Stimulated activated CD8-positive, alpha-beta memory T cell treated with anti-CD3 and anti-CD28 coated beads, Interleukin-4, amount 100 ng/mL, for 24 hours (primary cell): ENCODE data around the gene RFC2.

Source experiments
- DNase-seq: peaks from one replicate; pipeline ENCODE4 v3.0.0-alpha.2; 2020; ENCODE audit warnings: low read depth

Gene RFC2

DNA sequence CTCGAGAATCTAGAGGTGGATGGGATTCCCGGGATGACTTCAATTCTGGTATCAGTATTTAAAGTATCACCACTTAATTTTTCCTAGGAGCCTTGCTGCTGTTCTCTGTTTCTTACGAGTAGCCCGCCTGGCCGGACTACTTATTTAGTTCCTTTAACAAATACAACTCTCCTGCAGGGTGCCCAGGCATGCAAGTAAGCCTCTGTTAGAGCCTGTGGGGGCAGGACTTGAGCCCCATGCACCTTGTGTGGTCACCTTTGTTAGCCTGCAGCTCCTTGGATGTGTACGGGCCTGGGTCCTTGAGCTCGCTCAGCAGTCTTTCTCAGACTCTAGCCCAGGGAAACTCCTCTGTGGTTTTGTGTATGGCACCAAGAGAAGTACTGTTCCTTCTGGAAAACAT, 63.9 kb downstream of the RFC2 start:
- DNase-seq = no peak

DNA sequence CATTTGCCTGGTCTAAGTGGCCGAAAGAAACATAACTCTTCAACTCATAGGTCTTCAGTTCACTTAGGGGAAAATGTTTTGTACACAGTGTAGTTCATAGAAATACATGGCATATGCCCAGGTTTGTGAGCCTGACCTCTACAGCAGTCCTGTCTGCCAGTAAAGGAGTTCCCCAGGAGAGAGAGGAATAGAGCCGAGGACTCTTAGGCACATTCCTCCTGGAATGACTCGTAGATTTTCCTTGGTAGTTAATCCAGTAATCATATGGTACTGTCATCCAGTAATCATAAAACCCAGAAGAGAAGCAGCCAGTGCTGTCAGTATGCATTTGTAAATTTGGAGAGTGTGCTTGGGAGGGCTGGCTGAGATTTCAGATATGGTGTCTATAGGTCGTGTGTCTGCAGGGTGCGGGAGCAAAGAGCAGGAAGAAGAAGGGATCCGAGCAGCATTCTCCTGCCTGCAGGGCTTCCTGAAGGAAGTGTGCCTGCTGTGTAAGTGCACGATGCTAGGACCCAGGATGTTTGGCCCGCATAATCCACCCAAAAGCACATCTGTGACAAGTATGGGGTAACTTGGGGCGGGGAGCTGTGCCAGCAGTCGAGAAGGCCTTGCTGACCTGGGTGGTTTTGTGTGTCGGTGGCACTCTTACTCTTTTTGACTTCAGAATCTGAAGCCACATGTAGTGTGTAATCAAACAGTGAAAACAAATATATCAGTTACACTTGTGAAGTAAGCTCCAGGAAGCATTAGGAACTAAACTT, 66.1 kb downstream of the RFC2 start:
- DNase-seq = no peak

DNA sequence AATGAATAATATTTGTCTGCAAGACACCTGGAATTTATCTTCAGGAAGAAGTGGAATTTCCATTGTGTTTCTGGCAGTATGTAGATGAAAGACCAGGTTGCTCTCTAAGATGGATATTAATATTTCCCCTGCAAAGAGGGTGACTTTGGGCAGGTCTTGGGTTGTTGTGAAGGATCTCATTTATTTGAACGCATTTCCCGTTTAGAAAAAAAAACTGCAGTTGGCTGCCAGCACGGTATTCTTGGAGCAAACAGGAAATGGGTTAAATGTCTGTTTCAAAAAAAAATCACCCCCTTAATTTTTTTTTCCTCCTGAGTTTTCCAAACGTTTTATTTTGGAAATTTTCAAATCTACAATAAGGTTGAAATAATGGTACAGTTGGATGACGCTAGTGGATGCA, 68.6 kb downstream of the RFC2 start:
- DNase-seq = no peak

DNA sequence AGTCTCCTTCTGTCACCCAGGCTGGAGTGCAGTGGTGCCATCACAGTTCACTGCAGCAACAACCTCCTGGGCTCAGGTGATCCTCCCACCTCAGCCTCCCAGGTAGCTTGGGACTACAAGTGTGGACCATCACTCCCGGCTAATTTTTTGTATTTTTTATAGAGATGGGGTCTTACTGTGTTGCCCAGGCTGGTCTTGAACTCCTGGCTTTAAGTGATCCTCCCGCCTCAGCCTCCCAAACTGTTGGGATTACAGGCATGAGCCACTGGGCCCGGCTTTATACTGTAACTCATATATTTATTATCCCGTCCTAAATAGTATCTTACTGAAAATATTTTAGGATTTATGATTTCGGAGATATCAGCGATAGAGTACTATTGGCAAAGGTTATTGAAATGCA, 69.2 kb downstream of the RFC2 start:
- no peak for DNase-seq

DNA sequence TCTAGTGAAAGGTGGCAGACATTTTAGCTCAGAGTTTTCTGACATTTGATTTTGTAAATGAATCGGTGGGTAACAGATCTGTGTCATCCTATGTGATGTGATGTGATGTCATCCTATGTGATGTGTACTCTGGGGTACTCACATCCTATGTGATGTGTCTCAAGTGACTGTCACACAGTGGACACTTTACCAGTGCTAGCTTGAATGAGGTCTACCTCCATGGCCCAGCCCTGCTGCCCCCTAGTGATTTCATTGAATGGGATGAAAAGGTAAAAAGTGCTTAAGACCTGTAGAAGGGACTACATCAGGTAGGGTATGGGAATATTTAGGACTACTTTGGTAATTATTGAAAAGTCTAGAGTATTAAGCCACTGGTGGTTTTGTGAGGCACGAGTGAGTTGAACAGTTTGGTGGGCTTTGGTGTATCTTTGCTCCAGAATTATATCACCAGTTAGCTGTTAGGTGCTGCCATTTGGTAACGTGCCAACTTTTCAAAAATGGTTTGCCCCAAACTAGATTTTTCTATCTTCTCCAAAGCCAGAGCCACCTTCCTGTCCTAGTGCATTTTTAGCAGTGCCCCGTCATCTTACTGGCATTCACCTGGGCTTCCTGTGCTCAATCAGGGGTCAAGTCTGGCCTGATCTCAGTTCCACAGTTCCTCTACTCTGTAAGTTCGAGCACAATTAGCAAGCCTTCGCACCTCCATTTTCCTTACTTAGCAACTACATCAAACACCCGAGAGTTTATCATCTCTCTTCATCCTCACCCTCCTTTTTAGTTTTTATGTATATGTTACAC, 70.3 kb downstream of the RFC2 start:
- DNase-seq = no peak

DNA sequence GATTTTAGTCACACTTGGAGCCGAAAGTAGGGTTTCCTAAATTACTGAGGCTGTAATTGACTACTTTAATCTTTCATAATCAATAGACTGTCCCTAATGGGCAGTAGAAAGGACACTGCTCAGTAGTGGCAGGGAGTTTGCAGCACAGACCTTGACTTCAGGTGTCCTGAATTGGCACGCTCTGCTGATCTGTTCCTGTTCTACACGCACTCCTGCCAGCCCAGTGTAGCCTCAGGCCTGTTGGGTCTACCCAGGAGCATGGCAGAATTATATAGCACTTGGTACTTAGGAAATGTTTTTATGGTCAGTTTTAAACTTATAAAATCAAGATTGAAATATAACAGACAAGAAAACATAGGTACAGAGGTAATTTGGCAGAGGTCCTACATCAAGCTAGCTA, 71.1 kb downstream of the RFC2 start:
- no peak for DNase-seq

DNA sequence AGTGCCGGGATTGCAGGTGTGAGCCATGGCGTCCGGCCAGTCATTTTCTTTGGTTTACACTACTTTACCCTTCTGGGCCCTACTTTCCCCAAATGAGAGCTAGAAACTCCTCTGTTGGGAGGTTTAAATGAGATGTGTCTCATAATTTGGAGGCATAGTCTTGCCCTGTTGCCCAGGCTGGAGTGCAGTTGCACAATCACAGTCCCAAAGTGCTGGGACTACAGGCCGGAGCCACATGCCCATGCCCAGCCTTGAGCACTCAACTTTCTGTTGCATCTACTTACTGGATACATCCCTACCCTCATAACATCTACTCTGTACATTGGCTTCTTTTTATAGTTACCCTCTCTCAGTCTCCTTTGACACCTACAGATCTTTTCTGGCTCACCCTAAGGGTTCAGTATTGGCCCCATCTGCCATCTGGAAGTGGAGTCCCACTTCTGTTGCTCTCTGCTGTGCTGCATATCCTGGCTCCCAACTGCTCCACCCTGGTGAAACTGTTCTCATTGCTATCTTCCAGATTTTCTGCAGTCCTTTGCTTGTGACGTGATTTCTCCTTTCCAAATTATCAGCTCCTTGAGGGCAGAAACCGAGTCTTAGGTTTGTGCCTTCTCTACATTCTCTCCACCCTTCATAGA, 71.6 kb downstream of the RFC2 start:
- DNase-seq = no peak

DNA sequence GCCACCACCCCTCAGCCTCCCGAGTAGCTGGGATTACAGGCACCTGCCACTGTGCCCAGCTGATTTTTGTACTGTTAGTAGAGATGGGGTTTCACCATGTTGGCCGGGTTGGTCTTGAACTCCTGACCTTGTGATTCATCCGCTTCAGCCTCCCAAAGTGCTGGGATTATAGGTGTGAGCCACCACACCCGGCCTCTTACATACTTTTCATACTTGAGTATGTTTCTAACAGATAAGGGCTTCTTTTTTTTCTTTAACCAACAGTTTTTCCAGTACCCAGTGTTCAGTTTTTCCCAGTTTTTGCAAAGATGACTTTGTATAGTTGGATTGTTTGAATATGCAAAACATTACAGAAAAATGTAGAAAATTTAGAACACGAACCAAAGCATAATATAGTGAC, 72.4 kb downstream of the RFC2 start:
- DNase-seq = no peak
